LHCN-M2 (cell line): ENCODE results near the gene CAMKMT. TPM values are rescaled to one million over a fixed set of nuclear protein-coding genes. Genes with fewer than 3 reads are reported as not detected.
"Not testable (repeated sequence)": the region's sequence is repeated elsewhere in the genome, so short reads cannot be mapped to it uniquely, and the experiment has no call there.

Experiments
- DNase-seq: peaks from one replicate; pipeline ENCODE4 v3.0.0-alpha.2; 2012; ENCODE audit warnings: low read depth
- total RNA-seq: library from RNA; depleted of rRNA; stranded (reverse); fragments of >200 nt; gene quantifications from 2 replicates; pipeline ENCODE4 v1.2.3, GENCODE V29; 2014

CAMKMT gene
- total RNA-seq, 1 experiment from 2014 or later: 10.1 TPM

DNA sequence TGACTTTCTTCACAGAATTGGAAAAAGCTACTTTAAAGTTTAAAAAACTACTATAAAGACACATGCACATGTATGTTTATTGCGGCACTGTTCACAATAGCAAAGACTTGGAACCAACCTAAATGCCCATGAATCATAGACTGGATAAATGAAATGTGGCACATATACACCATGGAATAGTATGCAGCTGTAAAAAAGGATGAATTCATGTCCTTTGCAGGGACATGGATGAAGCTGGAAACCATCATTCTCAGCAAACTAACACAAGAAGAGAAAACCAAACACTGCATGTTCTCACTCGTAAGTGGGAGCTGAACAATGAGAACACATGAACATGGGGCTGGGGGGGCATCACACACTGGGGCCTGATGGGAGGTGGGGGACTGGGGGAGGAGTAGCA lies 233.9 kb downstream of the CAMKMT start:
- not testable (repeated sequence) for DNase-seq

DNA sequence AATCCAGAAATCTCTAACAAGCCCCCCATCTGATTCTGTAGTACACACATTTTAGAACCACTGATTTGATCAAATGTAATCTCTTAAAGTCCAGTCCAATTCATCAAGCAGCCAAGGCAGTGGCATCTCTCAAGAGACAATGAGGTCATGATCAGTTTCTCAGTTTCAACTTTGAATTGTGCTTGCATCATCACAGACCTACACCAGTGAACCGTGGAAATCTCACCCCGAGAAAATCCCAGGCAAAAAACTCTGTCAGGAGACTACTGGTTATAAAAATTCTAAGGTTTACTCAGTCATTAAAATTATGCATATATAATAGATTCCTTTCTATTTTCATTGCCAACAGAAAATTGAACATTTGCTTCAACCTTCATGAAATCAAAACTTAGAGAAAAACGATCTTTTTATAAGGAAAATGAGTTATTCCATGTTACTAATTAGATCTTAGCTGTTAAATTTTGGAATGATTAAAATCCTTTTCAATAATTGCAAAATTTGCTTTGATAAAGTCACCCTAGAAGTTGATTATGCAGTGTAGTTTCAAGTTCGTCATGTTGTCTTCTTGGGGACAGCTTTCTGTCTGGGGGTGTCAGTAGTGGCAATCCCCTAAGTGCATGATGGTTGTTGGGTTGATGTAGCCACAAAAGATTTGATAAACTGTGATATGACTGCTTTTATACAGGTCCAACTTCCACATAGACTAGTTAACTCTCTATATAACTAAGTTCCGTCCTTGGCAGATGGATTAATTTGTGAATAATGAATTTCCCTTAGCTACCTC lies 235.0 kb downstream of the CAMKMT start:
- peak; percentile 41 for DNase-seq

DNA sequence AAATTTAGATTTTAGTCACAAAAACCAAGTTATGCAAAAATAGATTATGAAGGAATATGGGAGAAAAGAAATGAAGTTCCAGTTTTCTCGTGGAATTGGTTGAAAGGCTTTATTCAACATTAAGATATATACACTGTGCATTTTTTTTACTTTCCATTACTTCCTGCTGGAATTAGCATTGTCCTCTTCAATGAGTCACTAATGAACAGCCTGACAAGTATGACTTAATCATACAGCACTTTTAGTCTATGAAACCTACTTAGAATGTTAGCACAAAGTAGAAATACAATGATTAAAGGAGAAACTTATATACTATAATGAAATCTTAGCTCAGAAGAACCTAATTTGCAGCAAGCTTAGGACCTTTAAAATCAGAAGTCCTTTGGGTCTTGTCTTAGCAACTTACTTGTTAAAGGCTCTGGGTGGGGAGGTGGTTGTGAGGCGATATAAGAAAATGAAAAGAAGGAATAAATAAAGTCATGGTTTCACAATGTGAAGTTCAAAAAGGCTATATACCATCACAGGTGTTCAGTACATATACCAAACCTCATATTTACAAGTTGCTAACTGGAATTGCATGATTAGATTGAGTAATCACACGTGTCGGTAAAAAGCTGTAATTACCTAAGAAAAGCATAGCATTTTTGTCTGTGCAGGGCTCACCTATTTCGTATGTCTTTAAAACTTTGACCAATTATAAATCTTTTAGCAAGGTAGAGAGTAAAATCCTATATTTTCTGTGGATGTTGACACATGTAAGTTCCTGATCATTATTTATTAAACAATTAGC lies 236.8 kb downstream of the CAMKMT start:
- DNase-seq: no peak

DNA sequence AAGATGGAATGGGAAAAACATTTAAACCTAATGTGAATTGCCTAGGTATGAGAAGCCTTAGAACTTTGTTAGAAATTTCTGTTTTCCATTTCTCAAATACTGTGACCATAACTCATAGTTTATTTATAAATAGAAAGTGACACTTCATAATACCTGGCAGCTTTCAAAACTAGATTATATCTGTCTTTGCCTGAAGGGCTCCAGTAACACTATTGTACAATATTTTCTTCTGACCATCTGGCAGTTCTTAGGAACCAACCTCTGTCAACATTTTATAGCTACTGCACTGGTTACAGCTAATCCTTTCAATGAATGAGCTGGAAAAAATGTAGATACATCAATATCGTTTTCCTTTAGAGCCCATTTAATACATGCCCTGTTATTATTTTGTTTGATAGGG lies 237.4 kb downstream of the CAMKMT start:
- peak; percentile 50 for DNase-seq

DNA sequence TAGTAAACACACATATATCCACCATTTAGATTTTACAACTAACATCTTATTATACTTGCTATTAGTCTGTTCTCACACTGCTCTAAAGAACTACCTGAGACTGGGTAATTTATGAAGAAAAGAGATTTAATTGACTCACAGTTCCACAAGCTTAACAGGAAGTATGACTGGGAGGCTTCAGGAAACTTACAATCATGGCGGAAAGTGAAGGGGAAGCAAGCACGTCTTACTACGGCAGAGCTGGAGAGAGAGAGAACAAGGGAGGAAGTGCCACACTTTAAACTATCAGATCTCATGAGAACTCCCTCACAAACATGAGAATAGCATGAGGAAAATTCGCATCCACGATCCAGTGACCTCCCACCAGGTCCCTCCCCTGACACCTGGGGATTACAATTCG lies 240.7 kb downstream of the CAMKMT start:
- DNase-seq: no peak

DNA sequence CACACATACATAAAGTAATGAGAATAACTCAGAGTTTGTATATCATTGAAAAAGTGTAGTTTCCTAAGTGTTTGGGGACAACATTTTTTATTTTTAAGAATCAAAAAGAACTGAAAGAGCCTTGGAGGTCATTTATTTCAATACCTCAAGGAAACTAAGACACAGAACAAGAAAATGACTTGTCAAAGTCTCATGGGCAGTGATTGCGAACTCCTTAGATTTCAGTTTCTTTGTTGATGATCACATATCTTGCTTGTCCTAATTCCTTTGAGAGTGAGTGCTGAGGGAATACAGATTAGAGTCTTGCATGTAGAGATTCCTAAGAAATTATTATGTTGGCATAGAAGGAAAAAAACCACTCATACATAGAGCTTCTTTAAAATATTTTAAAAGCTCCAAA lies 243.8 kb downstream of the CAMKMT start:
- no peak for DNase-seq

DNA sequence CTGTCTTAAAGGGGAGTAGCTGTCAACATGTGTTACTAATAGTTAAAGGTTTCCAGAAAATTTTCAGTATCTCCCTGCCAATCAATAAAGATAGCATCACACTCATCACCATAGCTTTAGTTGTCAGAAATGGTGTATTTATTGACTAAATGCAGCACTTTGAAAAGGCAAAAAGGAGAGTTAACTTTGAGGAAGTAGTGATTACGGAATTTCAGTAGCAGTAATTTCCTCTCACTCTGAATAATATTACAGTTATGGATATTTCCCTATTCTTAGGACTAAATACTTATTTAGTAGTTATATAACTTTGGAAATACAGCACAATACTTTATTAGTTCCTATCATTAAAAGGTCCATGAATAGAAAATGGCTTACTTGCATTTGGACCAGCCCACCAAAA lies 250.5 kb downstream of the CAMKMT start:
- DNase-seq: no peak

DNA sequence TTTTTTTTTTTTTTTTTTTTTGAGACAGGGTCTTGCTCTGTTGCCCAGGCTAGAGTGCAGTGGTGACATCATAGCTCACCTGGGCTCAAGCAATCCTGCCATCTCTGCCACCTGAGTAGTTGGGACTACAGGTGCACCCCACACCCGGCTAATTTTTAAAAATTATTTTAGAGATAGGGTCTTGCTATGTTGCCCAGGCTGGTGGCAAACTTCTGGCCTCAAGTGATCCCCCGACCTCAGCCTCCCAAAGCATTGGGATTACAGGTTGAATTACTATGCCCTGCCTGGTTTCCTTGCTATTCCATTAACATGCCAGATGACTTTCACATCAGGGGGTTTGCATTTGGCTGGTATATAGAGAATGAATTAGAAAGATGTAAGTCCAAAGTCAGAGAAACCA lies 253.2 kb downstream of the CAMKMT start:
- no peak for DNase-seq

DNA sequence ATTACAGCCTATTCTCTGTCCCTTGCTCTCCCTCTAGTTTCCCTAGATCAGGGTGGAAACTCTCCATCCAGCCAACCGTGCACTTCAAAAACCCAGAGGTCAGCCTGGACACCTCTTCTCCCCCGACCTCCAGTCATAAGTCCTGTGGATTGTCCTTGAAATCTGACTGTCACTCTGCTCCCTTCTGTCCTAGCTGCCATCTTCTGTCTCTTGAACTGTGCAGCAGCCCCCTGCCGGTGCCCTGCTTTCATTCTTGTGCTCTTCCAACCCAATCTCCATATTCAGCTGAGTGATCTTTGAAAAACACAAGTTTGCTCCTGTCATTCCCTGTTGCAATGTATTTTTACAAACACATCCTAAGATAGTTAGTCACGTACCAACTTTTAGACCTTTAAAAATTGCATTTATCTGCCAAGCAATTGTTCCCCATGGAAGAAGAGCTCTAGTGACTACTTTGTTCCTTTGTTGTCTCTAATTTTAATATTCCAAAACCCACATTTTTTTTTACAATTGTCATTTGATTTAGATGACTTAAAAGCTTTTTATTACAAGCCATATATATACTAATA lies 254.3 kb downstream of the CAMKMT start:
- DNase-seq: no peak

DNA sequence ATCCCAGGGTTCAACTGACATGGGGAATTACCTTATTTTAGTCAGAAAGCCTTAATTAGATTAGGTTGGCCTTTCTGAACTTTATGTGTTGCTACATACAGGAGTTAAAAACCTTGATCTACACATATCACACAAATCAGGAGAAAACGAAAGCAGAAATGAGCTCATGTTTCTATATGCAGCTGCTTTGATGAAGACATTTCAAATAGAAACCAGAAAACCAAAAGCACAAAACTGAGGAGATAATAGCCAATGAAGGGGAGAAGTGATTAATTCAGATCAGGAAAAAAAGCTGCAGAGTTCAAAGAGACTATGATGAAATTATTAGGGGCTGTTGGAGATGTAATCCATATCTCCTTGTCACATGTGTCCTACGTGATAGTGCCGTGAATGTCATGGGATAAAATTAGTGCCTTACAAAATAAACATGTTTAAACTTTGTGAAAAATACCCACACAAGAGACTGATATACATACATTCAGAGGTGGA lies 255.0 kb downstream of the CAMKMT start:
- peak; percentile 6 for DNase-seq

DNA sequence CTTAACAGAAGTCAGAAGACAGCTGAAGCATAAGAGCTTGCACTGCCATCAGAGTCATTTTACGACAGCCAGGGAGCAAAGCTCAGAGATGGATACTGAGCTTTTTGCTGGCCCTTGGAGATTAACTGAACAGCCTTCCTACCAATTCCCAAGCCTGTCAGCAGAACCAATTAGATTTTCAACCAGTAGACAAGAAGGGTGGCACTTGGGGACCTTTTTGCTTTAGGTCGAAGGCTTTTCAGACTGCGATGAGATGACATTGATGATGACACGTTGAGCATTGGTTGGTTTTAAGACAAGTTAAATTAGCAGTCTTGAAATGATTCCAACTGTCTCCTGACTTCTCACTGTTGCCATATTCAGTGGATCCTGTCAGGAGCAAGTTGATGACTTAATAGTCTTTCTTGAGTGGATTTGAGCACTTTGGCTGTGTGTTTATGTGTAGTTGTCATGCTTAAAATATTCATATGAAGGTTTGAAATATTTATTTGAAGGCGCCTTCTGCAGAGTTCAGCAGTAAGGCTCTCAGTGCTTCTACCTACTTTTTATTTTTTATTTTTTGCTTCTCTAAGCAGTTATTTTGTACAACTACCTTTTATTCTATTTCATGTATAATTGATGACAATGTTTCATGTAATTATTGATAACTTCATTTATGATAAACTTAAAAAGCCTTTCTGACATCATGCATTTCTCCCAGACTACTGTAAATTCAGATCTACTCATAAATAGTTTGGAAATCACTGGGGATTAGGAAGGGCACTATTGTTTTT lies 256.7 kb downstream of the CAMKMT start:
- DNase-seq: no peak

DNA sequence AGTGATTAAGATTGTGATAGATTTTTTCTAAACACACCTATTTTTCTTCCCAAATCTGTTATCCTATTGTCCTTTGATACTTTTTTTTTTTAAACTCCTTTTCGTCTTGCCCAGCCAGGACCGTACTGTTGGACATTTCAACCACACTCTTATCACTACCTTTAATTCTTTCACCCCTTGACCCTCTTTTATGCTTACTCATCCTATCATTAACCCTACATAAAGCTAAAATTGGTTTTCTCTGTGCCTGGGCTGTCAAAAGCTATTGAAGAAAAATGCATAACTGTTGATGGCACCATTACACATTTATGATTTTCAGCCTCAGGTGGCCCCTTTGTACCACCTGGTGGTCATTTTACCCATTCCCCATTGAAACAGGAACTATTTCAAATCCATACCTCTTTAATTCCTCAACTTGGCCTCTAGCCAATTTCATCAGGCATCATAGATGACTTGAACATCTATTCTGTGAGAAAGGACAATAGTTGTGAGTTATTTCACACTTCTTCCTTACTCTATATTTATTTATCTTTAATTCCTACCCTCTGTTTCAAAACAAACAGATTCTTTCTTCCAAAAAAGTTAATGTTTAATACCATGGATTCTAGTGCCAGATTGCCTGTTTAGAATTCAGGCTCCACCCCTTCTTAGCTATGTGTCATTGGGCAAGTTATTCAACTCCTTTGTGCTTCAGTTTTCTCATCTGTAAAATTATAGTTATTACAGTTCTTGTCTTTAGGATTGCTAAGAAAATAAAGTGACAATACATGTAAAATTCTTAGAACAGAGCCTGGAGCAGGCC lies 258.6 kb downstream of the CAMKMT start:
- DNase-seq: no peak

DNA sequence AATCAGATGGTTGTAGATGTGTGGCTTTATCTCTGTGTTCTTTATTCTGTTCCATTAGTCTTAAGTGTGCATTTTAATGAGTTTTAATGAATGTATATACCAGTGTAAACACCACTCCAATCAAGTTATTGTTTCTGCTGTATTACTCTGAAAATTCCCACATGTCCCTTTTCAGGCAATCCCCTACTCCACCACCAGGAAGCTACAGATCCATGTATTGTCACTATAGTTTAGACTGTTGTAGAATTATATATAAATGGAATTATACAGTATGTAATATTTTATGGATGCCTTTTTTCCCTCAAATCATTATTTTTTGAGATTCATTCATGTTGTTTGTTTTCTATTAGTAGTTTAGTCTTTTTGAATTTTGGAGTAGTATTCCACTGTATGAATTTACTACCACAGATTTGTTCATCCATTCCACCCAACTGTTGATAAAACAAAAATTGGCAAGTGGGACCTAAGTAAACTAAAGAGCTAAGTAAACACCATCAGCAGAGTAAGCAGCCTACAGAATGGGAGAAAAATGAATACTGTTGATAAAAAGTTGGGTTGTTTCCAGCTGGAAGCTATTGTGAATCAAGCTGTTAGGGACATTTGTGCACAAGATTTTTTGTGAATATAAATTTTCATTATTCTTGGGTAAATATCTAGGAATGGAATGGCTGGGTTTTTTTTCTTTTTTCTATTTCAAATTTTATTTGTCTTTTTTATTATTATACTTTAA lies 262.0 kb downstream of the CAMKMT start:
- no peak for DNase-seq

DNA sequence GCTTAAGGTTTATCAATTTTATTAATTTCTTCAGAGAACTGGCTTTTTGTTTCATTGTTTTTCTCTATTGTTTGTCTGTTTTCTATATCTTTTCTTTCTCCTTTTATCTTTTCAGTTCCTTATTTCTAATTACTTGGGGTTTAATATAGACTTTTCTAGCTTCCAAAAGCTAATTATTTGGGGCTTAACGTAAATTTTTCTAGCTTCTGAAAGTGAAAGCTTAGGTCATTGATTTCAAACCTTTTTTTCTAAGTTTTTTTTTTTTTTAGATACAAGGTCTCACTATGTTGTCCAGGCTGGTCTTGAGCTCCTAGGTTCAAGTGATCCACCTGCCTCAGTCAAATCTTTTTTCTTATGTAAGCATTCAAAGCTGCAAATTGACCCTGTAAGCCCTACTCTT lies 266.6 kb downstream of the CAMKMT start:
- DNase-seq: no peak

DNA sequence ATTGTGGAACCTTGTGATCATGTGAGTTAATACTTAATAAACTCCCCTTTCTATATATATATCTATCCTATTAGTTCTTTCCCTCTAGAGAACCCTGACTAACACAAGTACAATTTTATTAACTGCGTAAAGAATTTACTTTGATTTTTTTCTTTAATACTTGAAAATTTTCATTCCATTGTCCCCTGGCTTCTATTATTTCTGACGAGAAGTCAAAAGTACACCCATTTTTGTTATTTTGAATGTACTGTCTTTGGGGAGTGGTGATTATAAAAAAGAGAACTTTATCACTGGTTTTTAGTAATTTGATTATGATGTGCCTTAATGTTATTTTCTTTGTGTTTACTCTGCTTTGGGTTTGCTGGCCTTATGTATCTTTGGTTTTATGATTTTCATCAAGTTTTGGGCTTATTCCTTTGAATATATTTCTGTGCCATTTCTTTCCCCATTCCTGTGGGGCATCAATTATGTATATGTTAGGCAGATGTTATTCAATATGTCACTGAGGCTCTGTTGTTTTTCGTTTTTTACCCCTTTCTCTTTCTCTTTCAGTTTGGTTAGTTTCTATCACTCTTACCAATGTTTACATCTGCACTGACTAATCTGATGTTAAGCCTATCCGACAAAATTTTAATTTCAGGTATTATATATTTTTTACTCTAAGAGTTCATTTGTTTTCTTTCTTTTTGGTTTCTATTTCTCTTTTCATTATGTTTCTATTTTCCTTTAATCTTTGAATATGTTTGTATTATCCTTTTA lies 271.4 kb downstream of the CAMKMT start:
- no peak for DNase-seq

DNA sequence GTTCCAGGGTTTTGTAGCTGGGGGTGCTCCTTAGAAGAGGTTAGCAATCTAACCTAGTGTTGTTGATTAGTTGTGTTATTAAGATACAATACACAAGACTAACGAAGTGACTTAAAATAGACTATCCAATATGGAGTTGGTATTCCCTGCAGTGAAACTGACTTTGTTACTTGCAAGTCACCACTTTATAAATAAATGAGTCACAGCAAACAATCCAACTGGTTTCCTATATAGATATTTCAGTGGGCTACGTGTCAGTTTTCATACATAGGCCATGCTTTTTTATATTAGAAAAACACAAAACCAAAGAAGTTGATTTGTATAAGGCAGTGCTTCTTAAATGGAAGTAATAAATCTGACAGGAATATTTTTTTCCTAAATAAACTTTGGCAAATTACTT lies 274.0 kb downstream of the CAMKMT start:
- DNase-seq: no peak

DNA sequence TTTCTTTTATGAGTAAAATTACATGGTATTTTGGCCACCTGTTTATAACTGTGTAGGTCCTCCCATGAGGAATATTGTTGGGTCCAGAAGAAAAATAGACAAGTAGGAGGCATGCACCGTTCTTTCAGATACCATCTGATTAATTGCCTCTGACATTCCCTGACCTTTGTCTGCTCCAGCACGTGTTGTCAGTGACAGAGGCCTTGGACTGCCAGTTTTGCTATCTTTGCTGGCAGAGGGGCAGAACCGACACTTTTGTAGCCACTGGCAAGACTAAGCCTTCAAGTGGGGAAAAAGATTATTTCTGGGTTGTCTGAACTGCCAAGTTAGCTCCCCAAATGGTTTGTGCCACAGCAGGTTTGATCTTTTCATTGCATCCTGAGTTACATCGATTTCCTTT lies 276.9 kb downstream of the CAMKMT start:
- no peak for DNase-seq

DNA sequence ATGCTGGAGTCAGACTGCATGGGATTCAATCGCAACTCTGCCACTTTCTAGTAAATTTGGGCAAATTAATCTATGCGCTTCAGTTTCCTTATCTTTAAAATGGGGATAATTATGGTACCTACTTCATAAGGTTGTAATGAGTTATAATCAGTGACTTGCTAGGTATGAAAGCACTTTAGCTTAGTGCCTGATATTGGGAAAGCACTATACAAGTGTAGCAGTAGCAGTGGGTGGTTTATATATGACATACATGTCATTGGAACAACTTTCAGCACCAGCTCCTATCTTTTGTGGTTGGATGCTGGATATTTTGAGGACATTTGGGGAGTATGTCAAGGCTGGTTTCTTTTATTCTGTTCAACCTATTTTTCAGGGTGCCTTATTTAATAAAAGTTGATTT lies 277.7 kb downstream of the CAMKMT start:
- no peak for DNase-seq

DNA sequence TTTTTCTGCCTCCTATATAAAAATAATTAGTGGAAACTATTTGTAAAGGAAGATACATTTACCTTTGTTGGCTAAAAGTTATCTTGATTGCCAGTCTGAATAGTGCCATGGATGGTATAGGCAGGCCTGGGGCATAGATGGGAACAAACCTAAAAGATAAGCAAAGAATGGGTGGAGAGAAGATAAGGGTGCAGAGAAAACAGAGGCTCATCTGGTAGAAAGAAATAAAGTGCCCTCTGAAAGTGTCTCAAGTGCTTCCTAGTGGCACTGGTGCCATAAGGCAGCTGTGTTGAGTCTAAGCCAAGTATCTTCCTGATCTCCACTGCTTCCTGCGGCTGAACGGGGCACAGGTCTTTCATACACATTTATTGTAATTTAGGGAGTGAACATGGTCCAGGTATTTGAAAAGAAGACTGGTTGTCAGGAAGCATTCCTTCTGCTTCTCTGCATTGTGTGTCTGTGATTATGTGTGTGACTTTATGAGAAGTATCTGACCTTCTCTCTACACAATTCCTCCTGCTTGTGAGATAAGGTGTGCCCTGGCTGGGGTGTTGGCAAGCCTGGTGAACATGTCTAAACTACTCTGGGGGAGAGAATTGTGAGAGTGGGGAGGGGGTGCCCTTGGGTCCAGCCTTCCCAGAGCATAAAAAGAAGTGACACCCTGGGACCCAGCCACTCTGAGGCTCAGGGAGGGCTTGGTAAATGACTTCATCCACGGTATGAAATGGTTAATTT lies 280.5 kb downstream of the CAMKMT start:
- no peak for DNase-seq
